Endodermal cell (in vitro differentiated cells): Measurements from ENCODE around the gene CEP57L1. TPM values are rescaled to one million over a fixed set of nuclear protein-coding genes. Genes with fewer than 3 reads are reported as not detected.

Experiments used
- DNase-seq: peaks from one replicate; pipeline ENCODE4 v3.0.0-alpha.2; 2017
- H3K27ac ChIP-seq: 2 replicates; pipeline ENCODE4 v1.5.1; 2013; ENCODE audit warnings: mild to moderate bottlenecking, low read depth, low read length, moderate library complexity
- H3K27me3 ChIP-seq: 2 replicates; pipeline ENCODE4 v1.6.1; 2013; ENCODE audit warnings: mild to moderate bottlenecking, low read length, moderate library complexity; ENCODE audit not compliant: insufficient read depth, control insufficient read depth, poor library complexity, severe bottlenecking
- H3K36me3 ChIP-seq: 2 replicates; pipeline ENCODE4 v1.7.0; 2013; ENCODE audit warnings: mild to moderate bottlenecking, low read length, moderate library complexity; ENCODE audit not compliant: control insufficient read depth, insufficient read depth
- H3K4me1 ChIP-seq: one replicate; pipeline ENCODE4 v1.7.0; 2013; ENCODE audit warnings: low read length; ENCODE audit not compliant: control insufficient read depth, insufficient read depth
- H3K4me3 ChIP-seq: 2 replicates; pipeline ENCODE4 v1.5.1; 2013; ENCODE audit warnings: mild to moderate bottlenecking, low read length, moderate library complexity
- H3K9ac ChIP-seq: 2 replicates; pipeline ENCODE4 v1.6.1; 2013; ENCODE audit warnings: mild to moderate bottlenecking, low read length, moderate library complexity; ENCODE audit not compliant: poor library complexity, severe bottlenecking; ENCODE audit errors: extremely low read depth
- H3K9me3 ChIP-seq: 2 replicates; pipeline ENCODE4 v1.6.1; 2013; ENCODE audit warnings: mild to moderate bottlenecking, low read length, moderate library complexity; ENCODE audit not compliant: control insufficient read depth
- H3K27ac Mint-ChIP-seq: 2 replicates; pipeline ENCODE4 v1.8.0; 2020; ENCODE audit warnings: mixed read lengths
- H3K27me3 Mint-ChIP-seq: 2 replicates; pipeline ENCODE4 v1.8.0; 2021; ENCODE audit warnings: mild to moderate bottlenecking, mixed read lengths; ENCODE audit not compliant: insufficient read depth
- H3K36me3 Mint-ChIP-seq: 2 replicates; pipeline ENCODE4 v1.8.0; 2020; ENCODE audit warnings: low read depth, mixed read lengths
- H3K4me1 Mint-ChIP-seq: 2 replicates; pipeline ENCODE4 v1.8.0; 2020; ENCODE audit warnings: mixed read lengths
- H3K4me3 Mint-ChIP-seq: 2 replicates; pipeline ENCODE4 v1.8.0; 2020; ENCODE audit warnings: mild to moderate bottlenecking, moderate library complexity, mixed read lengths
- H3K9me3 Mint-ChIP-seq: 2 replicates; pipeline ENCODE4 v1.8.0; 2020; ENCODE audit warnings: mild to moderate bottlenecking, mixed read lengths
- WGBS, 2 experiments: methylation state at CpG; one replicate each; pipeline versions ENCODE4 v1.1.5 to v1.1.7; 2013; ENCODE audit warnings: missing lambda C conversion rate in 2 of 2, mixed read lengths in 1 of 2; ENCODE audit not compliant: insufficient coverage in 1 of 2, insufficient read length in 1 of 2; 5-methylcytosine and 5-hydroxymethylcytosine counted together
- total RNA-seq, 2 donors: library from RNA; stranded (reverse); fragmentation: NEBNext Ultra II Directional in 1 of 2; extraction: Animal tissue kit (Norgen Biotek cat#: 25700) in 1 of 2; gene quantifications; 2 replicates in 1 of 2; 3 replicates in 1 of 2; pipeline ENCODE4 v1.2.1, GENCODE V29; 2021
- TF ChIP-seq, protein P1 (sequence below): fragments of 200-600 bp; sonication (generic); conservative IDR thresholded peaks from 2 replicates; pipeline ENCODE4 v1.5.0; 2021; ENCODE audit warnings: antibody characterized with exemption, mild to moderate bottlenecking

Gene CEP57L1
- total RNA-seq, 2 donors from 2014 or later, result 8.4 to 17.6 TPM

- no peak for DNase-seq
- TF ChIP-seq, protein P1, sequence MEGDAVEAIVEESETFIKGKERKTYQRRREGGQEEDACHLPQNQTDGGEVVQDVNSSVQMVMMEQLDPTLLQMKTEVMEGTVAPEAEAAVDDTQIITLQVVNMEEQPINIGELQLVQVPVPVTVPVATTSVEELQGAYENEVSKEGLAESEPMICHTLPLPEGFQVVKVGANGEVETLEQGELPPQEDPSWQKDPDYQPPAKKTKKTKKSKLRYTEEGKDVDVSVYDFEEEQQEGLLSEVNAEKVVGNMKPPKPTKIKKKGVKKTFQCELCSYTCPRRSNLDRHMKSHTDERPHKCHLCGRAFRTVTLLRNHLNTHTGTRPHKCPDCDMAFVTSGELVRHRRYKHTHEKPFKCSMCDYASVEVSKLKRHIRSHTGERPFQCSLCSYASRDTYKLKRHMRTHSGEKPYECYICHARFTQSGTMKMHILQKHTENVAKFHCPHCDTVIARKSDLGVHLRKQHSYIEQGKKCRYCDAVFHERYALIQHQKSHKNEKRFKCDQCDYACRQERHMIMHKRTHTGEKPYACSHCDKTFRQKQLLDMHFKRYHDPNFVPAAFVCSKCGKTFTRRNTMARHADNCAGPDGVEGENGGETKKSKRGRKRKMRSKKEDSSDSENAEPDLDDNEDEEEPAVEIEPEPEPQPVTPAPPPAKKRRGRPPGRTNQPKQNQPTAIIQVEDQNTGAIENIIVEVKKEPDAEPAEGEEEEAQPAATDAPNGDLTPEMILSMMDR, result no peak
- no peaks in the 10 kb centered on the region for H3K4me1 ChIP-seq
- H3K9me3 ChIP-seq, result peaks cover 4% of the 10 kb centered on the region
- no peak overlapping the region for H3K9ac ChIP-seq
- no peak overlapping the region for H3K4me3 Mint-ChIP-seq
- H3K36me3 ChIP-seq, result no peaks in the 10 kb centered on the region
- peaks cover 25% of the 10 kb centered on the region for H3K9me3 Mint-ChIP-seq
- no peak overlapping the region for H3K27ac ChIP-seq
- H3K27me3 Mint-ChIP-seq, result no peaks in the 10 kb centered on the region
- 94 to 100% methylated on average over 1 to 2 of the region's 2 CpGs for WGBS, 2 experiments
- H3K4me3 ChIP-seq, result no peak overlapping the region
- no peaks in the 10 kb centered on the region for H3K27me3 ChIP-seq
- peaks cover 13% of the 10 kb centered on the region for H3K36me3 Mint-ChIP-seq
- no peak overlapping the region for H3K27ac Mint-ChIP-seq
- H3K4me1 Mint-ChIP-seq, result peaks cover 23% of the 10 kb centered on the region
Measured at GRCh38 chr6:109050012-109050411, 45.3 kb upstream of the CEP57L1 start.

- H3K4me3 ChIP-seq, result no peak overlapping the region
- H3K27ac ChIP-seq, result no peak overlapping the region
- peaks cover 1% of the 10 kb centered on the region for H3K9me3 ChIP-seq
- DNase-seq, result no peak
- H3K4me1 ChIP-seq, result no peaks in the 10 kb centered on the region
- WGBS, 2 experiments, result 100% methylated on average over 1 of the region's 1 CpG; no CpG with 5 or more reads in 1 of the 2 experiments
- no peak overlapping the region for H3K9ac ChIP-seq
- Mint-ChIP-seq H3K27me3 (no peaks in the 10 kb centered on the region), H3K4me1 (peaks cover 23% of the 10 kb centered on the region), H3K27ac (no peak overlapping the region), H3K36me3 (peaks cover 9% of the 10 kb centered on the region), H3K4me3 (no peak overlapping the region), H3K9me3 (peaks cover 19% of the 10 kb centered on the region)
- no peaks in the 10 kb centered on the region for H3K36me3 ChIP-seq
- TF ChIP-seq, protein P1, result no peak
- H3K27me3 ChIP-seq, result no peaks in the 10 kb centered on the region
Measured at GRCh38 chr6:109050447-109051102, 44.7 kb upstream of the CEP57L1 start.

- Histone ChIP-seq H3K36me3 (no peaks in the 10 kb centered on the region), H3K4me1 (no peaks in the 10 kb centered on the region), H3K4me3 (no peak overlapping the region), H3K27me3 (no peaks in the 10 kb centered on the region), H3K9ac (no peak overlapping the region), H3K27ac (no peak overlapping the region), H3K9me3 (no peaks in the 10 kb centered on the region)
- H3K27me3 Mint-ChIP-seq, result no peaks in the 10 kb centered on the region
- DNase-seq, result no peak
- H3K4me1 Mint-ChIP-seq, result peaks cover 23% of the 10 kb centered on the region
- H3K36me3 Mint-ChIP-seq, result peaks cover 8% of the 10 kb centered on the region
- no peak overlapping the region for H3K4me3 Mint-ChIP-seq
- H3K27ac Mint-ChIP-seq, result no peak overlapping the region
- 68% methylated on average over 1 of the region's 1 CpG; no CpG with 5 or more reads in 1 of the 2 experiments for WGBS, 2 experiments
- TF ChIP-seq, protein P1, result no peak
- H3K9me3 Mint-ChIP-seq, result peaks cover 15% of the 10 kb centered on the region
Measured at GRCh38 chr6:109051301-109052017, 43.8 kb upstream of the CEP57L1 start.
